ENCODE measurements around the gene CLCC1.

CLCC1 gene

GRCh38 chr1:108916788-108917187, 46.5 kb downstream of the CLCC1 start:
- no peak for DNase-seq (ENCODE audit: low spot score)

All from D341Med (cell line).